Stimulated activated CD4-positive, alpha-beta T cell treated with anti-CD3 and anti-CD28 coated beads, Interleukin-4, amount 100 ng/mL, for 4 hours (primary cell): ENCODE results near the gene CD151.

ENCODE experiments used
- DNase-seq, 2 experiments: peaks; one replicate each; pipeline ENCODE4 v3.0.0-alpha.2; 2020

Gene CD151

DNA sequence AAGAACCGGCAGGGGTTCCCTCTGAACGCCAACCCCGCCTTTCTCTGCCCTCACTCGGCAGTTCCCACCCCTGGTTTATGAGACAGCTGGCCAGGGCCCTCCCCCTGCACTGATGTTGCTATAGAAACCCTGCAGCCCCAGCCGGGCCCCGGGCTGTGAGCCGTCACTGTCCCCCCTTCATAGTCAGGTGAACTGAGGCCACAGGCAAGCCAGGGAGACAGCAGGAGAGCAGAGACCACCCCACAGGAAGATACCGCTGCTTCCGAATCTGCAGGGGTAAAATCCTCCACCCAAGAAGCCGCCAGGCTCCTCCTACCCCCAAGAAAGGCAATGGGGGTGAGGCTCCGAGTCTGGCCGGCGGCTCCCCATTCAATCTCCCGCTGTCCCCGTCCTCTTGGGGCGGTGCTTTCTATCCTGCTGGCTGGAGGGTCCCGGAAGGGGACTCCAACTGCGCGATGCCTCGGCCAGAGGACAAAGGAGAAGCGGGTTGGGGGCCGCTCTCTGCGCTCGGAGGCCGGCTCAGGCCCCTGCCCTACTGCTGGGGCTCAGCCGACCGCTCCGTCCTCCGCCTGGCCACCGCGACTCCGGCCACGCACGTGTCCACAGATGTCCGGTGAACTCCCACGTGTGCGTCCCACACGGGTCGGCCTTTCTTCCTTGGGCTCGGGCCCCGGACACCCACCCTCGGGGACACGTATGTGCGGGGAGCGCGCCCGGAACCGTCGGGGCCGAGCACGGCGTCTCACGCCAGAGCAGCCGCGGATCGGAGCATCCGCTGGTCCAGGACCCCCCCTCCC is 35.3 kb upstream of the CD151 start:
- peak; percentile 69 to 71 for DNase-seq

DNA sequence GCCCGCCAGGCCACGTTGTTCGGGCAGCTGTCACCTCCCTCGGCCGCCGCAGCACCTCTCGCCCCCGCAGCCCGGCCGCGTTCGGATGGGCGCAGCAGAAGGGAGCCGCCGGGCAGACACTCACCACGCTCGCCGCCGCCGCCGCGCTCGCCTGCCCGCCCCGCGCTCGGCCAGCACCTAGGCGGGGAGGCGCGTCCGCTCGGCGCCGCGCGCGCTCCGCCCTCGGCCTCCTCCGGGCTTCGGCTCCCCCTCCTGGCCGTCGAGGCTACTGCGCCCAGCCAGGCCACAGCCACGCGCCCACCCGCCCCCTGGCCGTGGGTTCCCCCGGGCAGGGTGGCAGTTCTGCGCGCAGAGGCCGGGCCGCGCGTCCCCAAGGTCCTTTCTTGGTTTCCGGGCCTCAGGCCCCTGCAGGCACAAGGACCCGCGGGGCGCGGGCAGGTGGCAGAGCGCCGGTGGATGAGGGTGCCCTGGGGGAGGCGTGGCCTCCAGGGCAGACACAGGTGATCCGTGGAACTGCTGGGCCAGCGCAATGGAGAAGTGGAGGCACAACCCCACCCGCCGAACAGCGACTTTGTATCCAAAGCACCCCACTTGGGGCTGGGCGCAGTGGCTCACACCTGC is 34.5 kb upstream of the CD151 start, which contains the start of gene SLC25A22:
SLC25A22 (minus strand) TSS at position 189 of the 621 bp plus-strand sequence. CDS start 3,275 bp downstream, outside the sequence.
- DNase-seq: peak; percentile 76 to 87

DNA sequence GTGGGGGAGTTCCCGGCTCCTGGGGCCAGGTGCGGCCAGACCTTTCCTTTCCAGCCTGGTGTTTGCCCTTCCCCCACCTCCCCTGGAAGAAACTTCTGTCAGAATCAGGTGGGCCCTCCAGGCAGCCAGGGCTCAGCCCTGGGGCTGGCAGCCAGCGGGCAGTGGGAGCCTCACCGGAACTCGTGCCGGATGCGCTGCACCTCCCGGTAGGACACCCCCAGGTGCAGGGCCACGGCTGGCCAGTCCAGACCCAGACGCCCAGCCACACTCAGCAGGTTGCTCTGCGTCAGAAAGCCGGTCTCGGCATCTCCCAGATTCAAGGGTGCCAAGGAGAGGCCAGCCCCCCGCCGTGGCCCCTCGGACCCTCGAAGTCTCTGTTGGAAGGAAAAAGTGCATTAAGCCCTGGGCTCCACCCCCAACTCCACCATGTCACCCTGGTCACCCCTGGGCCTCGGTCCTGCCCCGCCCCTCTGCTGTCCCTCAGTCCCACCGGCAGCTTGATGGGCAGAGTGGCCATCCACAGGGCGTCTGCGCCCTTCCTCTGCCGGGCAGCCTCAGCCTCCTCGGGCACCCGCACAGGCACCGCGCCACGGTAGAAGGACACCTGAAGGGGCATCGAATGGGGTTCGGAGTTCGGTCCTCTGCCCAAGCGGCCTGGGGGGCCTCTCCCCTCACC is 33.0 kb upstream of the CD151 start:
- DNase-seq: no peak

DNA sequence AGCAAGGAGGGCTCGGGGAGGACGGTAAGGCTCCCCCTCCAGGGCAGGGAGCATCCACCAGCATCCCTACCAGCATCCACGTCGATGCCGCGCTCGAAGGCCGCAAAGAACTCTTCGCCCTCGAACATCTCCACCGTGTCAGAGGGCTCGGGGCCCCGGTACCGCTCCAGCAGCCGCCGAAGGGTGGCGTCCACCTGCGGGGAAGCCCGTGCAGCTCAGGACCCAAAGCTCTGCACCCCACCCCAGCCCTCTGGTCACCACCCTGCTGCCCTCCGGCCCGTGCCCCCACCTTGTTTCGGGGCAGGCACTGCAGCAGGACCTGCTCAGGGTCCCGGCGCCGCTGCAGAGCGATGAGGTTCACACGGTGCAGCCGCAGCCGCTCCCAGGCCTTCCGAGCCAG is 32.3 kb upstream of the CD151 start:
- no peak for DNase-seq

DNA sequence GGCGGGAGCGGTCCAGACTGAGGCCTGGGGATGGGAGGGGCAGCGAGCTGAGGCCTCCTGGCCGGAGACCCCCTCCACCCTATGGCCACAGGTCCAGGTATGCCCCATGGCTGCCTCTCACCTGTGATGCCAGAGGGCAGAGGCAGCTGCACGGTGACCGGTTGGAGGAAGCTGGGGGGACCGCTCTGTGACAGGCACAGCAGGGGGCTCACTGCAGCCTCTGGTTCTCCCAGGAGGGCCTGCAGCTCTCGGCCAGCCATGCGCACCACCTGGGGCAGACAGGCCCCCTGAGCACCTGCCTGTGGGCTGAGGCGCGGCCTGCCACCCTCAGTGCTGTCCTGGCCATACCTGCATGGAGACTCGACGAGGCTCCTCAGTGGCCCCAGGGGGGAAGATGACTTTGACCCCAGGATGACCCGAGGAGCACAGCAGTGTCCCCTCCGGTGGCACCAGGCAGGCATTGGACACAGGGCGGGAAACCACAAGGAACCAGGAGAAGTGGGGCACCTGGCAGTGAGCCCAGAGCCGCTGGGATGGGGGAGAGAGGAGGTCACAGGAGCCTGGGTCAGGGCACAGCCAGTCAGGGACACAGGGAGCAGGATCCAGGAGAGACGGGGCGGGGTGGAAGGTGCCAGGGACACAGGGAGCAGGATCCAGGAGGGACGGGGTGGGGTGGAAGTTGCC is 31.5 kb upstream of the CD151 start:
- DNase-seq: no peak

DNA sequence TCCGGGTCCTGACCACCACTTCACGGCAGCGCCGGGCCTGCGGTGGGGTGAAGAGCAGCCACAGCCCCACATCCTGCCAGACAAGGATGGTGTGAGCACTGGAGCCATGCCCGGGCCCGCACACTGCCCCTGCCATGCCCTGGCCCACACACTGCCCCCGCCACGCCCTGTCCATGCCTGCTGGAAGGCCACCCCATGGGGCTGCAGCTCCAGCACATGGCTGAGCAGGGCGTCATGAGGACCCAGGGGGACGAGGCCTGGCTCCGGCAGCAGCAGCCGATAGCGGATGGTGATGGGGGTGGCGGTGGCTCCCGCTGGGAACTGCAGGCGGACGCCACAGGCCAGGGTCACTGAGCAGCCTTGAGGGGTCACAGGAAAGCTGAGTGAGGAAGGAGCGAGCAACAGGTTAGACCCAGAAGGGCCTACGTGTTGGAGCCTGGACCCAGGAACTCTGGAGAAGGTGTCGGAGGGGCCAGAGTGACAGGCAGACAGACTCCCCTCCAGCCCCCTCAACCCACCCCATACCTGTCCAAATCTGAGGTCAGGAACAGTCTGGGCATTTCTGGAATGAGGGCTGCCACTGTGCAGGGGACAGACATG is 30.6 kb upstream of the CD151 start:
- no peak for DNase-seq

DNA sequence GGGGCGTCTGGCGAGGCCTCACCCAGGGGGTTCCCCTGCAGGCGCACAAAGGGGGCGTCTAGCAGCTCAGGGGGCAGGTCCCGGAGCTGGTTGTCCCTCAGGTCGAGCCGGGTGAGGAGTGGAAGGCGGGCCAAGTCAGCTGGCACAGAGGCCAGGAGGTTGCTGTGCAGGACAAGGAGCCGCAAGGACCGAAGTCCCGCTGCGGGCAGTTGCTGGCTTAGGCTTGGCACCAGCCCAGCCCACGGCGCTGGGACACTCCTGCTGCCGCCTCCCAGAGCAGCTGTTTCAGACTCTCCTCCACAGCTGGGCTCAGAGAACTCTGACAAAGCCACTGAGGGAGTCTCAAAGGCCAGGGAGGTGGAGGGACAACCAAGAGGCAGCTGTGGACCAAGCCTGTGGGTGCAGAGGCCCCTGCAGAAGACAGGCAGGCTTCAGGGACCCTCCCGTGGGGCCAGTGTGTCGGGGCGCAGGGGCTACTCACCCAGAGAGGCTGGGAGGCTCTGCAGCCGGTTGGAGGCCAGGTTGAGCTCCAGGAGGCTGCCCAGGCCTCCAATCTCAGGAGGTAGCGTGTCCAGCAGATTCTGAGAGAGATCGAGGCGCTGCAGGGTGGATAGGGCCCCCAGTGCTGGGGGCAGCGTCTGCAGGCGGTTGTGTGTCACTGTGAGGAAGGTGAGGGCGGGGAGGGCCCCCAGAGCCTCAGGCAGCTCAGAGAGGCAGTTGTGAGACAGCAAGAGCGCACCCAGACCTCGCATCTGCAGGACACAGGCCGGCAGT is 29.9 kb upstream of the CD151 start:
- no peak for DNase-seq

DNA sequence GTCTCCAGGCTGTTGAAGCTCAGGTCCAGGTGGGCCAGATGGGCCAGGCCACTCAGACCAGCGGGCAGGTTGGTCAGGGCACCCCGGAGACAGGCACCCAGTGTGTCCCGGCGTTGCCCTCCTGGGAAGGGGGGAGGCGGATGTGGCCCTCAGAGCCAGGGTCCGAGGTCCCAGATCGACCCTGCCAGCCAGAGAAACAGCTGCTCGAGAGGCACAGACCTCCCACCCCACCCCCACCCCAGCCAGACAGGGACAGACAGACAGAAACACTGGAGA is 29.3 kb upstream of the CD151 start:
- DNase-seq: no peak

DNA sequence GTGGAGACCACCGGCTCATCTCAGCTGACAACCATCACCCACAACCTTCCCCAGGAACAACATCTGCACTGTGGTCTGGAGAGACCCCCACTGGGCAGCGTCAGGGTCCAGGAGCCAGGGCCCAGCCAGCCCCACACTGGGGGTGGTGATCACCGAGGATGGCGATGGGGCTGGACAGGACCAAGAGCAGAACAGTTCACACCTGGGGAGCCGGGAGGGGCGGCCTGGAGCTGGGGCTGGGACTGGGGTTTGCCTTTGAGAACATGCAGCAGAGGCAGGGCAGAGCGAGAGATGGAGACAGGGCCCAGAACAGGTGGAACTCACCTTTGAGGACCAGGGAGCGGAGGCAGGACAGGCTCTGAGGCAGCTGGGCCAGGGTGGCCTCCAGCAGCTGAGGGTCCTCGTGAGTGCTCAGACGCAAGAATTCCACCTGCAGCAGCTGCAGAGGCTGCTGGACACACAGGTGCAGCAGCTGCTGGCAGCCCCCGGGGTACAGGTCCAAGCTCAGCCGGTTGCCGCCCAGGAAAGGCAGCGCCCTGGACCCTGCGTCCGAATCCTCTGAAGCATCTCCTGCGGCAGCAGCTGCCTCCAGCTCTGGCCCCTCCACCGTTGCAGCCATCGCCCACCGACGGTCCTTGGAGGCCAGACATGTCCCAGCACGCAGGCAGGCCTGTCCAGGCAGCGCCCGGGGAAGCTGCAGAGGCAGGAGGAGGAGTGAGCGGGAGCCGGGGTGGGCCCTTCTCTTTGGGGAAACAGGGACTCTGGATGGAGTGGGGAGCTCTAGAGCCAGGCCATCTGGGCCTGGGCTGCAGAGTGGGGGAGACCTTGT is 28.8 kb upstream of the CD151 start:
- no peak for DNase-seq

DNA sequence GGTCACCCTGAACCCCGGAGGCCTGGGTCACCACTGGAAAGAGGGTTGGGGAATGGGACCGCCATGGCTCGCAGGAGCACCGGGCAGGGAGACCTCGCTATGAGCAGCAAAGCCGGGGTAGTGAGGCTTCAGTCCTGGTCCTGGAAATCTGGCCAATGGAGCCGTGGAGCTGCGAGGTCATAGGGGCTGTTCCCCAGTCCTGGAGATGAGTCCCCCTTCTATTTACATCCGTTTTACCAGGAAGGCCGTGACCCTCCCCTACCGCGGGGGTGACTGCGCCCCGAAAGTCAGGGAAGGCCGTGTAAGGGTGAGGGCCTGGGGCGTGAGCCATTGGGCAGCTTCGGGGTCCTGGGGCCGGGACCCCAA is 28.2 kb upstream of the CD151 start:
- DNase-seq: no peak

DNA sequence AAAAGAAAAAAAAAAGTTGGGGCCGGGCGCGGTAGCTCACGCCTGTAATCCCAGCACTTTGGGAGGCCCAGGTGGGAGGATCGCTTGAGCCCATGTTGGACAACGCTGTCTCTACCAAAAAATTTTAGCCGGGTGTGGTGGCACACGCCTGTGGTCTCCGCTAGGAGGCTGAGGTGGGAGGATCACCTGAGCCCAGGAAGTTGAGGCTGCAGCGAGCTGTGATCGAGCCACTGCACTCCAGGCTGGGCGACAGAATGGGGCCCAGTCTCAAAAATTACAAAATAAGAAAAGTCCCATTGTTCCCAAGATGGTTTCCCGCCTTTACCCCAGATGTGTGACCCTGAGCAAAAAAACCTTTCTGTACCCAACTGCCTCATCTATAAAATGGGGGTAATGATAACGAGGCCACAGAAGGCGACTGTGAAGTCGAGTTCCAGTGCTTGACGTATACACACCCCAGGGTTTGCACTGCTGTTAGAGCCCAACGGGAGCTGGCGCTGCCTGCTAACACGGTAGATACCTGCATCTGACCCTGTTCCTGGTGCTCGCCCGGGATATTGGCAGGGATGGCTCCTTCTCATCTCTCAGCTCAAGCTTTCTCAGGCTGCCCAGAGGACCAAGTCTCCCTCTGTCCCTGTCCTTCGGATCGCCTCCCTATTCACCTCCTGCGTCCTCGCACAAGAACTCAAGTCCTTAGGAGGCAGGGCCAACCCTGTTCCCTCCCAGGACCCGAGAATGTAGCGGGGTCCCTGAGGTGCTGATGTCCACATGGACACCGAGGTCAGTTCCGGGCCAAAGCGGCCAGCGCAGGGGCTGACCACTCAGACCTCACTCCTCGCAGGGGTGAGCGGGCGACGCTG is 24.1 kb upstream of the CD151 start:
- no peak for DNase-seq

DNA sequence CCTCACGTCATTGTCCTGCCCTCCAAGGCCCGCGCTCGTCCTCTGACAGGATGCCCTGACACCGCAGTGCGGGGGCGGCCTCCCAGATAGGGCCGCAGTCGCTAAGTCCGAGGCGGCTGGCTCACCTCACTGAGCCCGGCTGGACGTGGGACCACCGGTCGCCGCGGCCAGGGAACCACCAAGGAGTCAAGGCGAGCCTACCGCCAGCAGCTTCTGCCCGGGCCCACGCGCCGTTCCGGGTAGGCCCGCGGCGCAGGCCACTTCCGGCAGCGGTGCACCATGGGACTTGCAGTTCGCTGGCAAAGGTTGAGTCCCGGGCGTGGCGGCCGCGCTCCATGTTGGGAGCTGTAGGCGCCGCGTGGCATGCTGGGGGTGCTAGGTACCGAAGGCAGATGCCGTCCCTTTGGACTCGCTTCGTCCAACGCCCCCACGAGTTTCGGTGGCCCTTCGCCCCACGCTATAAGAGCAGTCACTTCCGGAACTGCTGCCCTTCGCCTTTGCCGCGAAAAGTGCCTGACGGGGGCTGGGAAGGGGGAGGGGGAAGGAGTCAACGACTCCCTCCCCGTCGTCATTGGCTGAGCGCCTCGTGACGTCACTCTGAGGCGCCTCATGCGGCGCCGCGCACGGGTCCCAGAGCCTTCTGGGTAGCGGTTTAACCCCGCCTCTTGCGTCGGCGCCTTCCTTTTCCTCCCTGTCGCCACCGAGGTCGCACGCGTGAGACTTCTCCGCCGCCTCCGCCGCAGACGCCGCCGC is 23.3 kb upstream of the CD151 start, which contains the start of gene RPLP2:
RPLP2 (plus strand) TSS at position 681 of the 753 bp plus-strand sequence. CDS start 268 bp downstream, outside the sequence.
- peak; percentile 95 to 97 for DNase-seq

DNA sequence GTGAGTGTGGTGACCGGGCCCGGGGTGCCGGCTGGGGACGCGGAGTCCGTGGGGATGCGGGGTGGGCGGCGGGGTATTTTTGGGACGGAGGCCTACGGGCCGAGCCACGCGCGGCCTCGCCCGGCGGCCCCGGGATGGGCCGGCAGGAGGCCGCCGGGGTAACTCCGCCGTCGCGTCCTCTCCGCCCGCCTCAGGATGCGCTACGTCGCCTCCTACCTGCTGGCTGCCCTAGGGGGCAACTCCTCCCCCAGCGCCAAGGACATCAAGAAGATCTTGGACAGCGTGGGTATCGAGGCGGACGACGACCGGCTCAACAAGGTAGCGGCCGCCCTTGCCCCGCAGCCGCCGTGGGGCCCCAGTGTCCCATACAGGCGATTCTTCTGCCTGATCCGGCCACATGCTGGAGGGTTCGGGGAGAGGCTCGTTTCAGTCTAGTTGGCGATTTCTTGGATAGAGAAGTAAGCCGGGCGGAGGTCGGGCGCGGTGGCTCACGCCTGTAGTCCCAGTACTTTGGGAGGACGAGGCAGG is 22.6 kb upstream of the CD151 start:
- no peak for DNase-seq

DNA sequence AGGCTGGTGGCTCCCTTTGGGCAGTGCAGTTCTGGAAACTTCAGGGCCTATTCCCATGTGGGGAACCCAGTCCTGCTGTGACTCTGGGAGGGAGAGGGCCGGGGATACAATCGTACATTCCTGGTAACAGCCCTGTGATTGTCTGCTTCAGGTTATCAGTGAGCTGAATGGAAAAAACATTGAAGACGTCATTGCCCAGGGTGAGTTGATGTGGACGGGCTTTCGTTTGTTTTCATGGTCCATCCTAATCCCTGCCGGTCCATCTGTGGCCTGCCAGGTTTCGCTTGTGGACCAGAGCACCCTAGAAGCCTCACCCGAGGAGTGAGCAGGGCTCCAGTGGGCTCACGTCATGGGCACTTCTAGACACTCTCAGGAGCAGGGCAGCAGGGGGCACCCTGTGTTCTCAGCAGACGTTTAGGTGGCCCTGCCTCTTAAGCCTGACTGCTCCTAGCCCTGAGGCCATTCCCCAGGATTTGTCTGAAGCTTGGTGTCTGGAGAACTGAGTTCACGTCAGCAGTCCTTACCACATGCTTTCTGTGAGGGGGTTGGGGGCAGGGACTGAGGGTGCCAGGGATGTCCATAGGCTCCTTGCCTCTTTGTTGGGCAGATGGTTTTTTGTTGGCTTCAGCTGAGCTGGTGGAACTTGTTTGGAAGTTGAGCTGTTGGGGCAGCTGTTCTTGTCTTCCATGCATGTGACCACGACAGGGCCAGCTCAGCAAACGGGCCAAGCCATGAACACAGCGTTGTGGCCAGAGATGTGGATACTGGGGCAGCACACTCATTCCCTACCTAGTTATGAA is 21.1 kb upstream of the CD151 start:
- no peak for DNase-seq

DNA sequence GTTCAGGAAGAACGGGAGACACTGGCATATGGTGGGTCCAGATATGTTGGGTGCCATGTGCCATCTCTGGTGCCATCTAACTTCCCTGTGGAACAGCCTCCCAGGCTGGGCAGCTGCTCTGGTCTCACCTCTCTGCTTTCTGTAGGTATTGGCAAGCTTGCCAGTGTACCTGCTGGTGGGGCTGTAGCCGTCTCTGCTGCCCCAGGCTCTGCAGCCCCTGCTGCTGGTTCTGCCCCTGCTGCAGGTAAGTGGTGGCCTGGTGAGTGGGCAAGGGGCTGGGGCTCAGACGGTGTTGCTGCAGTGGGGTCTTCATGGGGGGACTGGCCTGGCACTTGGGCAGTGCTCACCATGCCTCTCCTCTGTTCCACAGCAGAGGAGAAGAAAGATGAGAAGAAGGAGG is 20.4 kb upstream of the CD151 start:
- no peak for DNase-seq

DNA sequence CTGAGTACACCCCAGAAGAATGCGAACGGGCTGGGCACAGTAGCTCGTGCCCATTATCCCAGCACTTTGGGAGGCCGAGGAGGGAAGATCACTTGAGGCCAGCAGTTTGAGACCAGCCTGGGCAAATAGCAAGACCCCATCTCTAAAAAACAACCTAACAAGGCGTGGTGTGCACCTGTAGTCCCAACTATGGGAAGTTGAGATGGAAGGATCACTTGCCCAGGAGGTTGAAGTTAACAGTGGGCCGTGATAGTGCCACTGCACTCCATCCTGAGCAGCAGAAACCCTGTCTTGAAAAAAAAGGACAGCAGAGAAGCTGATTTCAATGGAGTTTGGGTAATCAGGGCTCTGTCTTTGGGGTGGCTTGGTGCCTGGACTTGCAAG is 19.7 kb upstream of the CD151 start:
- DNase-seq: no peak

DNA sequence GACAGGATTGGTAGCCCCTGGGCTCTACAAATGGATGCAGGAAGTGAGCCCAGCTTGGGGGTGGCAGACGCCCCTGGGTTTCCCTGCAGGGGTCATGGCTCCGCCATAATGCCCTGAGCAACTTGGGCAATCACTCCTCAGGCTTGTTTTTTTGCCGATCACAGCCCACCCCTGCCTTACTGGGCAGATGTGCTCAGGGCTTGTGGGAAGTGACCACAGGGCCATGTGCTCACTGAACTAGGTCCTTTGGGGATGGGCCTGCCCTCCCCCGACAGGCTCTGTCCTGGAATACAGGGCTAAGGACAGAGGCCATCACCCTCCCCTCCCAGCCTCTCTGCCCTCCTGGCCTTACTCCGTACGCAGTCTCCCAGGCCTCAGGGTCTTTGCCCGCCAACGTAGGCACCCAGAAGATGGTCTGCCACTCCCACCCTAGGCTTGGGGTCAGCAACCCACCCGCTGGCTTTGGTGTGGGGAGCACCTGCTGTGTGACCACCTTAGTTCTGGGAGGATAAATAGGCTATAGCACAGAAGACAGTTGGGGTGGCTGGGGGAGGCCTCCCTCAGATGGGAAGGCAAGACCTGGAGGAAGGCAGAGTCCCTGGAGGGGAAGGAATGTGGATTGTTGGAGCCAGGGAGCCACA is 19.2 kb upstream of the CD151 start:
- DNase-seq: no peak
